Panc1 (cell line): ENCODE data around the gene BTBD9. TPM values are rescaled to one million over a fixed set of nuclear protein-coding genes. Genes with fewer than 3 reads are reported as not detected.
A peak's percentile ranks its signal among the peaks of the same experiment; 100 is the strongest.

Experiments used
- ATAC-seq: fragments of 200-7000 bp; cut with Tn5 transposase; 2 replicates; pipeline ENCODE4 v1.9.1; 2020; ENCODE audit warnings: mild to moderate bottlenecking, moderate library complexity
- BruUV-seq: library from RNA; stranded (reverse); fragments of 400-500 nt; replicated peaks from 2 replicates; lab custom pipeline; 2021; lab: Mats Ljungman, UMichigan
- CTCF ChIA-PET: fragments of 300-600 bp; sonication (Branson Sonifier 250); formaldehyde crosslinking; loops from one replicate; lab custom pipeline; 2022; ENCODE audit warnings: antibody characterized with exemption; lab: Charles Lee
- POLR2A ChIA-PET: fragments of 300-600 bp; sonication (Branson Sonifier 250); formaldehyde crosslinking; loops from one replicate; lab custom pipeline; 2022; ENCODE audit warnings: antibody characterized with exemption; lab: Charles Lee
- DNase-seq: peaks from one replicate; pipeline ENCODE4 v3.0.0-alpha.2; 2010; ENCODE audit warnings: low read depth, low spot score
- H3K27ac ChIP-seq: 2 replicates; pipeline ENCODE4 v1.5.1; 2011; ENCODE audit warnings: mild to moderate bottlenecking, low read length, inconsistent platforms
- H3K27me3 ChIP-seq: fragments of 200-500 bp; sonication (Bioruptor generic); 2 replicates; pipeline ENCODE4 v1.6.0; 2014; ENCODE audit warnings: low read length, inconsistent platforms; ENCODE audit not compliant: control insufficient read depth, insufficient read depth
- H3K36me3 ChIP-seq: fragments of 200-500 bp; sonication (Bioruptor generic); 2 replicates; pipeline ENCODE4 v1.5.1; 2014; ENCODE audit warnings: inconsistent platforms, mild to moderate bottlenecking, low read length, moderate library complexity; ENCODE audit not compliant: control insufficient read depth, insufficient read depth
- H3K4me1 ChIP-seq: 2 replicates; pipeline ENCODE4 v1.5.1; 2011; ENCODE audit warnings: inconsistent platforms, mild to moderate bottlenecking, low read length, moderate library complexity; ENCODE audit not compliant: control insufficient read depth, insufficient read depth
- H3K4me3 ChIP-seq, 2 experiments: 2 replicates each; pipeline ENCODE4 v1.5.1; 2011 to 2012; ENCODE audit warnings: low read depth in 2 of 2, low read length in 2 of 2, mild to moderate bottlenecking in 2 of 2, inconsistent platforms in 1 of 2, moderate library complexity in 1 of 2
- H3K9me3 ChIP-seq: fragments of 200-500 bp; sonication (Bioruptor generic); 2 replicates; pipeline ENCODE4 v1.5.1; 2014; ENCODE audit warnings: low read depth, mild to moderate bottlenecking, inconsistent platforms, low read length, moderate library complexity; ENCODE audit not compliant: control insufficient read depth, insufficient read depth
- POLR2AphosphoS5 ChIP-seq: IDR thresholded peaks from 2 replicates; pipeline ENCODE4 v1.6.1; 2012; ENCODE audit warnings: mild to moderate bottlenecking, low read depth, low read length, moderate library complexity
- SIN3A ChIP-seq: IDR thresholded peaks from 2 replicates; pipeline ENCODE4 v1.6.1; 2012; ENCODE audit warnings: low read depth, mild to moderate bottlenecking, low read length, moderate library complexity, borderline replicate concordance; ENCODE audit not compliant: insufficient read depth
- TCF7L2 ChIP-seq: IDR thresholded peaks from 2 replicates; pipeline ENCODE4 v1.6.1; 2011; ENCODE audit warnings: mild to moderate bottlenecking, low read depth, low read length, inconsistent platforms
- in situ Hi-C: cut with HindIII; loops from 2 replicates; pipeline ENCODE4 v1.10.0; 2016; ENCODE audit warnings: low sequenced_read_pairs, low pct_unique_long_range_greater_than_20kb
- intact Hi-C: fragments of 100-400 bp; cut with micrococcal nuclease; formaldehyde crosslinking; loops from one replicate; pipeline ENCODE4 v1.10.0; 2022; ENCODE audit not compliant: unreplicated experiment
- total RNA-seq: library from RNA; stranded (reverse); gene quantifications from one replicate; pipeline ENCODE4 v1.2.1, GENCODE V29; 2021; ENCODE audit not compliant: unreplicated experiment
- TF ChIP-seq, protein P1 (sequence below), 2 experiments: IDR thresholded peaks; 2 replicates each; pipeline ENCODE4 v1.6.1; 2011 to 2012; ENCODE audit warnings: low read depth in 2 of 2, control low read depth in 1 of 2, low read length in 1 of 2, mild to moderate bottlenecking in 1 of 2, moderate library complexity in 1 of 2; ENCODE audit not compliant: insufficient read depth in 1 of 2
- TF ChIP-seq, protein P2 (sequence below): fragments of 450-650 bp; IDR thresholded peaks from 2 replicates; pipeline ENCODE4 v1.5.1; 2017; ENCODE audit warnings: mild to moderate bottlenecking

BTBD9 gene
- total RNA-seq, 1 experiment from 2014 or later: 12.8 TPM

DNA sequence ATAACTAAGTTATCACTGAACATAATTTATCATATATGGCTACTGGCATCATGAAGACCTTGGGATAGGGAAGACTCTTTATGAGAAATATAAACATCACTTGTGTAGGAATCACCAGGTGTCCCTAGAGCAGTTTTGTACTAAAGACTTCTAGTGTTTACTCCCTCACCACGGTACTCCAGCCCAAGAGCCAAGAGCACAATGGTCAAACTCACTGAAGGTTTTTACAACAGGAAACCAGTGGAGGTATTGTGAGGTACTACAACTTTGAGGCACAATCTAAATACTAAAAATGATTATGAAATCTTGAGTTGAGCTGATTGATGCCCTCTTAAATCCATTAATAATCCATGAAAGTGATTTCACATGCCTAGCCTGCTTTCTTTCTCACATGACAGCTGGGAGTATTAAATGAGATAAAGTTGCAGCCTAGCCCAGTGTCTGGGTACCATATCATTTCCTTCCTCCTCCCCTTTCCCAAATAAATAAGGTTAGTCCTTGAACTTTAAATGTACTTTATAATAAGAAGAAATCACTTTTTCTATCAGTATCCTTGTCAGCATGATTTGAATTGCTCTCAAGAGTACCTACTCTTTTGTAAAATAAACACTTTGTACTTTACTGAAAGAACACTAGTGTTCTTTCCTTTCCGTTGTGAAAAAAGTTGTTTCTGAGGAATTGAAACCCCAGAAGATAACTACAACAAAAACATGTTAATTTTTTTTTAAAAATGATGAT, 36.7 kb upstream of the BTBD9 start:
- Histone ChIP-seq H3K36me3 (peaks cover 14% of the 10 kb centered on the region), H3K27ac (no peak overlapping the region), H3K4me3 (no peak overlapping the region), H3K27me3 (no peaks in the 10 kb centered on the region), H3K4me1 (no peaks in the 10 kb centered on the region), H3K9me3 (no peaks in the 10 kb centered on the region)
- DNase-seq: no peak
- intact Hi-C loops (no loop called here), in situ Hi-C loops (no loop called here)
- POLR2A ChIA-PET: no interaction called here
- no peak for ATAC-seq
- CTCF ChIA-PET: no interaction called here
- BruUV-seq: TSS peak; percentile 89
- TF ChIP-seq, protein P1, sequence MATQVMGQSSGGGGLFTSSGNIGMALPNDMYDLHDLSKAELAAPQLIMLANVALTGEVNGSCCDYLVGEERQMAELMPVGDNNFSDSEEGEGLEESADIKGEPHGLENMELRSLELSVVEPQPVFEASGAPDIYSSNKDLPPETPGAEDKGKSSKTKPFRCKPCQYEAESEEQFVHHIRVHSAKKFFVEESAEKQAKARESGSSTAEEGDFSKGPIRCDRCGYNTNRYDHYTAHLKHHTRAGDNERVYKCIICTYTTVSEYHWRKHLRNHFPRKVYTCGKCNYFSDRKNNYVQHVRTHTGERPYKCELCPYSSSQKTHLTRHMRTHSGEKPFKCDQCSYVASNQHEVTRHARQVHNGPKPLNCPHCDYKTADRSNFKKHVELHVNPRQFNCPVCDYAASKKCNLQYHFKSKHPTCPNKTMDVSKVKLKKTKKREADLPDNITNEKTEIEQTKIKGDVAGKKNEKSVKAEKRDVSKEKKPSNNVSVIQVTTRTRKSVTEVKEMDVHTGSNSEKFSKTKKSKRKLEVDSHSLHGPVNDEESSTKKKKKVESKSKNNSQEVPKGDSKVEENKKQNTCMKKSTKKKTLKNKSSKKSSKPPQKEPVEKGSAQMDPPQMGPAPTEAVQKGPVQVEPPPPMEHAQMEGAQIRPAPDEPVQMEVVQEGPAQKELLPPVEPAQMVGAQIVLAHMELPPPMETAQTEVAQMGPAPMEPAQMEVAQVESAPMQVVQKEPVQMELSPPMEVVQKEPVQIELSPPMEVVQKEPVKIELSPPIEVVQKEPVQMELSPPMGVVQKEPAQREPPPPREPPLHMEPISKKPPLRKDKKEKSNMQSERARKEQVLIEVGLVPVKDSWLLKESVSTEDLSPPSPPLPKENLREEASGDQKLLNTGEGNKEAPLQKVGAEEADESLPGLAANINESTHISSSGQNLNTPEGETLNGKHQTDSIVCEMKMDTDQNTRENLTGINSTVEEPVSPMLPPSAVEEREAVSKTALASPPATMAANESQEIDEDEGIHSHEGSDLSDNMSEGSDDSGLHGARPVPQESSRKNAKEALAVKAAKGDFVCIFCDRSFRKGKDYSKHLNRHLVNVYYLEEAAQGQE (IDR thresholded peaks at IDR 0.05; ENCODE audit: insufficient read depth in 1 of 2, low read depth in 2 of 2, low read length in 1 of 2): no peak
- TF ChIP-seq POLR2AphosphoS5 (no peak), TCF7L2 (no peak), SIN3A (no peak)
- TF ChIP-seq, protein P2, sequence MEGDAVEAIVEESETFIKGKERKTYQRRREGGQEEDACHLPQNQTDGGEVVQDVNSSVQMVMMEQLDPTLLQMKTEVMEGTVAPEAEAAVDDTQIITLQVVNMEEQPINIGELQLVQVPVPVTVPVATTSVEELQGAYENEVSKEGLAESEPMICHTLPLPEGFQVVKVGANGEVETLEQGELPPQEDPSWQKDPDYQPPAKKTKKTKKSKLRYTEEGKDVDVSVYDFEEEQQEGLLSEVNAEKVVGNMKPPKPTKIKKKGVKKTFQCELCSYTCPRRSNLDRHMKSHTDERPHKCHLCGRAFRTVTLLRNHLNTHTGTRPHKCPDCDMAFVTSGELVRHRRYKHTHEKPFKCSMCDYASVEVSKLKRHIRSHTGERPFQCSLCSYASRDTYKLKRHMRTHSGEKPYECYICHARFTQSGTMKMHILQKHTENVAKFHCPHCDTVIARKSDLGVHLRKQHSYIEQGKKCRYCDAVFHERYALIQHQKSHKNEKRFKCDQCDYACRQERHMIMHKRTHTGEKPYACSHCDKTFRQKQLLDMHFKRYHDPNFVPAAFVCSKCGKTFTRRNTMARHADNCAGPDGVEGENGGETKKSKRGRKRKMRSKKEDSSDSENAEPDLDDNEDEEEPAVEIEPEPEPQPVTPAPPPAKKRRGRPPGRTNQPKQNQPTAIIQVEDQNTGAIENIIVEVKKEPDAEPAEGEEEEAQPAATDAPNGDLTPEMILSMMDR: no peak

DNA sequence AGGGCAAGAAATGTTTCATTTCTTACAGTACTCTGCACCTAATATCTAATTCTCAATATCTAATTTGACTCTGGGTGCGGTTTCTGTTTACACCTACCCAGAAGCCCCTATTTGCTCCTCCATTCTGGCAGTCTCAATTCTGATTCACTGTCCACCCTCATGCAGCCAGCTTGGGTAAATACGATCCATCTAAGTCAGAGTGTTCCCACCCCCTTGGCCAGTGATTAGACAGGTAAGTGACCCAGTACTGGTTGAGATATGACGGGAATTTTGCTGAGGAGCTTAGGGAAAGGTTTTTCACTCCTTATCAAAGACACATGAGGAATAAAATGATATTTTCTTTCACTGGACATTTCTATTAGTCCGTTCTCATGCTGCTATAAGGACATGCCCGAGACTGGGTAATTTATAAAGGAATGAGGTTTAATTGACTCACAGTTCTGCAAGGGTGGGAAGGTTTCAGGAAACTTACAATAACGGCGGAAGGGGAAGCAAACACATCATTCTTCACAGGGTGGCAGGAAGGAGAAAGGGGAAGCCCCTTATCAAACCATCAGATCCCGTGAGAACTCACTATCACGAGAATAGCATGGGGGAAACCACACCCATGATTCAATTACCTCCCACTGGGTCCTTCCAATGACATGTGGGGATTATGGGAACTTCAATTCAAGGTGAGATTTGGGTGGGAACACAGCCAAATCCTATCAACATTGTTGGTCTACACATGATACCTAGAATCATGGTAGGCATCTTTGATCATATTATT, 33.9 kb upstream of the BTBD9 start:
- Histone ChIP-seq H3K4me1 (no peaks in the 10 kb centered on the region), H3K27me3 (no peaks in the 10 kb centered on the region), H3K36me3 (peaks cover 14% of the 10 kb centered on the region), H3K4me3 (no peak overlapping the region), H3K9me3 (no peaks in the 10 kb centered on the region), H3K27ac (no peak overlapping the region)
- no TSS peak for BruUV-seq
- intact Hi-C loops (no loop called here), in situ Hi-C loops (no loop called here)
- TF ChIP-seq, protein P2: no peak
- TF ChIP-seq POLR2AphosphoS5 (no peak; the same call in 1 of the 2 replicates), TCF7L2 (no peak), SIN3A (no peak)
- TF ChIP-seq, protein P1 (IDR thresholded peaks at IDR 0.05; ENCODE audit: insufficient read depth in 1 of 2, low read depth in 2 of 2, low read length in 1 of 2): no peak
- POLR2A ChIA-PET: no interaction called here
- CTCF ChIA-PET: no interaction called here
- ATAC-seq (no peak), DNase-seq (no peak)
